NCI-H2107 treated with DMSO at 0.1 percent for 48 hours (cell line): ENCODE measurements around the gene ALKBH2.

Experiments
- DNase-seq: peaks from one replicate; lab custom pipeline; 2025; ENCODE audit not compliant: unreplicated experiment; lab: John Stamatoyannopoulos, UW

Gene ALKBH2

GRCh38 chr12:109093022-109093918, at the start of gene ALKBH2:
Gene ALKBH2 (minus strand): TSS chr12:109093472. CDS start chr12:109092786, 686 bp downstream.
- DNase-seq = peak; percentile 80

- DNase-seq = no peak
These were observed 47.3 kb upstream of the ALKBH2 start for GRCh38 chr12:109140560-109140959.

- DNase-seq = no peak
These were observed 46.5 kb upstream of the ALKBH2 start for GRCh38 chr12:109139791-109140190.

GRCh38 chr12:109139360-109139759, 46.1 kb upstream of the ALKBH2 start:
- no peak for DNase-seq

- DNase-seq = no peak
These were observed 43.8 kb upstream of the ALKBH2 start for GRCh38 chr12:109137055-109137454.

- DNase-seq = no peak
These were observed 41.1 kb upstream of the ALKBH2 start for GRCh38 chr12:109134186-109134917.

GRCh38 chr12:109131154-109132050, 38.1 kb upstream of the ALKBH2 start:
- DNase-seq = peak; percentile 26

- no peak for DNase-seq
These were observed 37.3 kb upstream of the ALKBH2 start for GRCh38 chr12:109130297-109131153.

- no peak for DNase-seq
These were observed 34.4 kb upstream of the ALKBH2 start for GRCh38 chr12:109127533-109128242.

- no peak for DNase-seq
These were observed 33.5 kb upstream of the ALKBH2 start for GRCh38 chr12:109126784-109127183.

GRCh38 chr12:109125791-109126190, 32.5 kb upstream of the ALKBH2 start:
- DNase-seq = no peak

- DNase-seq = no peak
These were observed 31.8 kb upstream of the ALKBH2 start for GRCh38 chr12:109124878-109125648.

- no peak for DNase-seq
These were observed 28.1 kb upstream of the ALKBH2 start for GRCh38 chr12:109121346-109121880.

GRCh38 chr12:109120557-109120956, 27.3 kb upstream of the ALKBH2 start:
- DNase-seq = no peak

- no peak for DNase-seq
These were observed 26.8 kb upstream of the ALKBH2 start for GRCh38 chr12:109120095-109120494.

GRCh38 chr12:109116611-109116949, 23.3 kb upstream of the ALKBH2 start:
- no peak for DNase-seq

GRCh38 chr12:109115758-109116610, 22.7 kb upstream of the ALKBH2 start, which contains the start of gene ACACB:
Gene ACACB (plus strand): TSS chr12:109116587. CDS start chr12:109139406, 22,819 bp downstream.
- no peak for DNase-seq

- DNase-seq = no peak
These were observed 22.1 kb upstream of the ALKBH2 start for GRCh38 chr12:109115404-109115757.
